MM.1S (cell line): ENCODE results near the gene H6PD.

Source experiments
- DNase-seq: peaks from one replicate; pipeline ENCODE4 v3.0.0-alpha.2; 2015
- H2AFZ ChIP-seq: fragments of 300-600 bp; sonication (generic); 2 replicates; pipeline ENCODE4 v1.6.0; 2016; ENCODE audit warnings: antibody characterized with exemption, low read length
- H3F3A ChIP-seq: fragments of 300-600 bp; sonication (generic); 2 replicates; pipeline ENCODE4 v1.6.1; 2016; ENCODE audit warnings: mild to moderate bottlenecking, antibody characterized with exemption, low read length, moderate library complexity, mixed read lengths; ENCODE audit not compliant: insufficient read depth
- H3K27ac ChIP-seq: fragments of 300-600 bp; sonication (generic); 2 replicates; pipeline ENCODE4 v1.5.1; 2016; ENCODE audit warnings: mild to moderate bottlenecking, low read length
- H3K27me3 ChIP-seq: fragments of 300-600 bp; sonication (generic); replicated peaks from 2 replicates; pipeline ENCODE4 v1.6.0; 2016; ENCODE audit warnings: low read length; ENCODE audit not compliant: insufficient read depth
- H3K36me3 ChIP-seq: fragments of 300-600 bp; sonication (generic); replicated peaks from 2 replicates; pipeline ENCODE4 v1.6.1; 2016; ENCODE audit warnings: mild to moderate bottlenecking, low read length, mixed read lengths; ENCODE audit not compliant: insufficient read depth
- H3K4me1 ChIP-seq: fragments of 300-600 bp; sonication (generic); 2 replicates; pipeline ENCODE4 v1.6.1; 2016; ENCODE audit warnings: low read length, mixed read lengths
- H3K4me2 ChIP-seq: fragments of 300-600 bp; sonication (generic); 2 replicates; pipeline ENCODE4 v1.6.0; 2016; ENCODE audit warnings: low read depth, low read length
- H3K4me3 ChIP-seq: fragments of 300-600 bp; sonication (generic); 2 replicates; pipeline ENCODE4 v1.5.1; 2016; ENCODE audit warnings: low read length, mixed read lengths
- H3K79me2 ChIP-seq: fragments of 300-600 bp; sonication (generic); 2 replicates; pipeline ENCODE4 v1.6.1; 2016; ENCODE audit warnings: mixed run types, low read length, mixed read lengths
- H3K9ac ChIP-seq: fragments of 300-600 bp; sonication (generic); 2 replicates; pipeline ENCODE4 v1.6.1; 2016; ENCODE audit warnings: low read length, mixed read lengths
- H3K9me2 ChIP-seq: fragments of 300-600 bp; sonication (generic); replicated peaks from 2 replicates; pipeline ENCODE4 v1.6.1; 2016; ENCODE audit warnings: mild to moderate bottlenecking, low read length, mixed read lengths; ENCODE audit not compliant: insufficient read depth
- H3K9me3 ChIP-seq: fragments of 300-600 bp; sonication (generic); replicated peaks from 2 replicates; pipeline ENCODE4 v1.6.1; 2016; ENCODE audit warnings: mild to moderate bottlenecking, low read length, mixed read lengths; ENCODE audit not compliant: insufficient read depth
- H4K20me1 ChIP-seq: fragments of 300-600 bp; sonication (generic); 2 replicates; pipeline ENCODE4 v1.6.1; 2016; ENCODE audit warnings: mild to moderate bottlenecking, low read length, moderate library complexity, mixed read lengths; ENCODE audit not compliant: insufficient read depth
- EZH2 ChIP-seq: fragments of 300-600 bp; sonication (generic); optimal IDR thresholded peaks from 2 replicates; pipeline ENCODE3; 2017; ENCODE audit warnings: low read depth, mild to moderate bottlenecking, antibody characterized with exemption, low read length, mixed read lengths
- EZH2phosphoT487 ChIP-seq: fragments of 300-600 bp; sonication (generic); IDR thresholded peaks from 2 replicates; pipeline ENCODE4 v1.6.1; 2018; ENCODE audit warnings: antibody characterized with exemption, low read length
- TF ChIP-seq, protein P1 (sequence below): fragments of 300-600 bp; sonication (generic); IDR thresholded peaks from 2 replicates; pipeline ENCODE4 v1.5.1; 2016; ENCODE audit warnings: antibody characterized with exemption, low read length, mixed read lengths

H6PD gene

DNA sequence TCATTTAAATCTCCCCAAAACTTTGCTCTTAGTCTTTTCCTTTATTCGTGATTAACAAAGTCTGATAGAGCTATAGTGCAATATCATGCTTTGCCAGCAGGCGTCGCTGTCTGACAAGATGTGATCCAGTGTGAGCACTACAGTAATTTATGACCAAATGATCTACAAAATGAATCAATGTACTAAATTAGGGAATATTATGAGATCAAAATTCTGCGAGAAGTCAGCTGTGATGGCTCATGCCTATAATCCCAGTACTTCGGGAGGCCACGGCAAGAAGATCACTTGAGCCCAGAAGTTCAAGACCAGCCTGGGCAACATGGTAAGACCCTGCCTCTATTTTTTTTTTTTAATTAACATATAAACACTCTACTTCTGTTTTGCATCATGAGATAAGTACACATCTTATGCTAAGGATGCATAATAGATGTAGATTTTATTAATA is 54.5 kb downstream of the H6PD start:
- DNase-seq: peak; percentile 78

DNA sequence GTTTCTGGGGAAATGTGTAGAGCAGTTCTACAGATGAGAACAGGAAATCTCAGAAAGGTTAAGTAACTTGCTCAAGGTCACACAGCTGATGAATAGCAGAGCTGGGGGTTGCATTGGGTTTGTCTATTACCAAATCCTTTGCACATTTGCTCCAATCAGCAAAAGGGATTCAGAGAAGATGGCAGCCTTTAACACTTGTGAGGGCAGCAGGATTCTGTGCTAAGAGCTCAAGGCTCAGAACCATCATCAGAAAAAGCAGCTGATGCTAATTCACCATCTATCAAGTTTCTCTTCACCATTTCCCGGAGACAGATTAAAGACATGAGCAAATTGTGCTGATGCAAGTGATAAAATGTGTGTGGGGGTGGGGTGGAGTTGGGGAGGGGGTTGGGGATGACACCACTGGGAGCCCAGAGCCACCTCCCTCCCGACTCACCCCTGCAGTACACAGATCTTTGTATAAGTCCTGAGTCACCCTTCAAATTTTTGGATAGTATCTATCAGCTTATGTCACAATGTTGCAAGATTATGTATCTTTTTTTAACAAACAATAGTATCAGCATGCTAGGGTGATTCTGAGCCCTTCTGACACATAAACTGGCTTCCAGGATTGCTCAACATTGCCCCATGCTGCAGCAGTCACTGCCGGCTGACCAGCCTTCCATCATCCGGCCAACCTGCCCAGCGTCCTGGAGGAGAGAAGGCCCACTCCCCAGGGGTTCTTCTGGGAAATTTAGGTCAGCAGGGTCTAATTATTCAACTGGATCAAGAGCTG is 55.3 kb downstream of the H6PD start:
- H3K27ac ChIP-seq: no peak overlapping the region
- H3K4me3 ChIP-seq: no peak overlapping the region
- no peak for DNase-seq
- H3K79me2 ChIP-seq: peaks cover 7% of the 10 kb centered on the region
- TF ChIP-seq EZH2: no peak
- no peak for TF ChIP-seq EZH2phosphoT487
- TF ChIP-seq, protein P1, sequence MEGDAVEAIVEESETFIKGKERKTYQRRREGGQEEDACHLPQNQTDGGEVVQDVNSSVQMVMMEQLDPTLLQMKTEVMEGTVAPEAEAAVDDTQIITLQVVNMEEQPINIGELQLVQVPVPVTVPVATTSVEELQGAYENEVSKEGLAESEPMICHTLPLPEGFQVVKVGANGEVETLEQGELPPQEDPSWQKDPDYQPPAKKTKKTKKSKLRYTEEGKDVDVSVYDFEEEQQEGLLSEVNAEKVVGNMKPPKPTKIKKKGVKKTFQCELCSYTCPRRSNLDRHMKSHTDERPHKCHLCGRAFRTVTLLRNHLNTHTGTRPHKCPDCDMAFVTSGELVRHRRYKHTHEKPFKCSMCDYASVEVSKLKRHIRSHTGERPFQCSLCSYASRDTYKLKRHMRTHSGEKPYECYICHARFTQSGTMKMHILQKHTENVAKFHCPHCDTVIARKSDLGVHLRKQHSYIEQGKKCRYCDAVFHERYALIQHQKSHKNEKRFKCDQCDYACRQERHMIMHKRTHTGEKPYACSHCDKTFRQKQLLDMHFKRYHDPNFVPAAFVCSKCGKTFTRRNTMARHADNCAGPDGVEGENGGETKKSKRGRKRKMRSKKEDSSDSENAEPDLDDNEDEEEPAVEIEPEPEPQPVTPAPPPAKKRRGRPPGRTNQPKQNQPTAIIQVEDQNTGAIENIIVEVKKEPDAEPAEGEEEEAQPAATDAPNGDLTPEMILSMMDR: no peak
- no peaks in the 10 kb centered on the region for H3K9me2 ChIP-seq
- H2AFZ ChIP-seq: no peak overlapping the region
- H3K4me1 ChIP-seq: peaks cover 25% of the 10 kb centered on the region
- H4K20me1 ChIP-seq: no peaks in the 10 kb centered on the region
- H3K9ac ChIP-seq: no peak overlapping the region
- no peak overlapping the region for H3K4me2 ChIP-seq
- H3K27me3 ChIP-seq: 0 out of 2 replicates have a peak, but pooled peaks cover 3% of the 10 kb centered on the region
- 0 out of 2 replicates have a peak, but pooled peaks cover 9% of the 10 kb centered on the region for H3F3A ChIP-seq
- H3K36me3 ChIP-seq: no peaks in the 10 kb centered on the region
- H3K9me3 ChIP-seq: no peaks in the 10 kb centered on the region

More for the DNA sequence above, 54.5 kb downstream of the H6PD start:
- H3K4me3 ChIP-seq: no peak overlapping the region
- no peaks in the 10 kb centered on the region for H3K9me2 ChIP-seq
- no peaks in the 10 kb centered on the region for H3K9me3 ChIP-seq
- no peak overlapping the region for H3K4me2 ChIP-seq
- H3K27me3 ChIP-seq: 0 out of 2 replicates have a peak, but pooled peaks cover 3% of the 10 kb centered on the region
- TF ChIP-seq, protein P1: peak; percentile 90
- TF ChIP-seq EZH2: no peak
- TF ChIP-seq EZH2phosphoT487: no peak
- no peaks in the 10 kb centered on the region for H4K20me1 ChIP-seq
- H3K4me1 ChIP-seq: peaks cover 17% of the 10 kb centered on the region
- H3F3A ChIP-seq: 0 out of 2 replicates have a peak, but pooled peaks cover 9% of the 10 kb centered on the region
- H3K9ac ChIP-seq: no peak overlapping the region
- peaks cover 4% of the 10 kb centered on the region for H3K79me2 ChIP-seq
- H2AFZ ChIP-seq: no peak overlapping the region
- H3K36me3 ChIP-seq: no peaks in the 10 kb centered on the region
- H3K27ac ChIP-seq: no peak overlapping the region

DNA sequence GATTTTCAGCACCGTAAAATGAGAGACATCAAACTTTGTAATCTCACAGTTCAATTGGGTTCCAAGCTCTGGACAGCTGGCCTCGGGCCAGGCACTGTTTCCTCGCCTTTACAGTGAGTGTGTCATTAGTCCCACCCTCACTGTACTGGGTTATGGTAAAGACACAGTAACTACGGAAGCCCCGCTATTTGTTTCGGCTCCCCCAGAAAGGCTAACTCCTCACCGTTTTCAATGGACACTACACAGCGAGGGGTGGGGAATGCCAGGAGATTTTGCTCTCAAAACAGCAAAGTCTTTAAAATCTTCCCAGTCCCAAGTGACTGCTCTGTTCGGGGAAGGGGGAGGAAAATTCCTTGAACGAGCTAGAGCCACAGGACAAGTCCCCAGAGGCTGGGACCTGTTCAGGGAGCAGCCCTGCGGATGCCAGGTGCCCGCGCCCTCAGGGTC is 57.4 kb downstream of the H6PD start:
- Histone ChIP-seq H3K79me2 (peaks cover 19% of the 10 kb centered on the region), H3K27ac (no peak overlapping the region), H3K4me1 (peaks cover 21% of the 10 kb centered on the region), H3K4me2 (no peak overlapping the region), H3K27me3 (0 out of 2 replicates have a peak, but pooled peaks cover 3% of the 10 kb centered on the region), H3F3A (0 out of 2 replicates have a peak, but pooled peaks cover 2% of the 10 kb centered on the region), H3K9ac (no peak overlapping the region), H2AFZ (no peak overlapping the region), H3K9me2 (no peaks in the 10 kb centered on the region), H3K4me3 (no peak overlapping the region), H4K20me1 (no peaks in the 10 kb centered on the region), H3K9me3 (no peaks in the 10 kb centered on the region), H3K36me3 (no peaks in the 10 kb centered on the region)
- DNase-seq: no peak
- TF ChIP-seq EZH2phosphoT487: no peak
